ENCODE results near the gene RIMS1. TPM values are rescaled to one million over a fixed set of nuclear protein-coding genes. Genes with fewer than 3 reads are reported as not detected.
"Not testable (repeated sequence)": the region's sequence is repeated elsewhere in the genome, so short reads cannot be mapped to it uniquely, and the experiment has no call there.

Gene RIMS1
- total RNA-seq, 1 donor from 2014 or later, result 6.3 TPM

- Mint-ChIP-seq H3K9me3 (no peaks in the 10 kb centered on the region), H3K27me3 (ENCODE audit: low read depth) (no peaks in the 10 kb centered on the region), H3K4me3 (no peak overlapping the region), H3K4me1 (peaks cover 6% of the 10 kb centered on the region), H3K36me3 (no peaks in the 10 kb centered on the region), H3K27ac (no peak overlapping the region)
- DNase-seq (ENCODE audit: low spot score in 2 of 2, unreplicated experiment in 2 of 2), result no peak
- TF ChIP-seq CTCF (IDR thresholded peaks at IDR 0.05; ENCODE audit: unreplicated experiment), result no peak
These were observed 96.0 kb downstream of the RIMS1 start for GRCh38 chr6:71982389-71982788.

- Mint-ChIP-seq H3K4me3 (no peak overlapping the region), H3K27ac (no peak overlapping the region)
These were observed 96.8 kb downstream of the RIMS1 start for GRCh38 chr6:71983131-71983530.

GRCh38 chr6:71994705-71995271 lies 108.4 kb downstream of the RIMS1 start:
- H3K27ac Mint-ChIP-seq, result no peak overlapping the region
- H3K9me3 Mint-ChIP-seq, result no peaks in the 10 kb centered on the region
- no peak for DNase-seq (ENCODE audit: low spot score in 2 of 2, unreplicated experiment in 2 of 2)
- no peak overlapping the region for H3K4me3 Mint-ChIP-seq
- no peaks in the 10 kb centered on the region for H3K4me1 Mint-ChIP-seq
- no peaks in the 10 kb centered on the region for H3K36me3 Mint-ChIP-seq
- TF ChIP-seq CTCF (IDR thresholded peaks at IDR 0.05; ENCODE audit: unreplicated experiment), result no peak
- H3K27me3 Mint-ChIP-seq (ENCODE audit: low read depth), result peaks cover 6% of the 10 kb centered on the region

More at GRCh38 chr6:71983131-71983530, 96.8 kb downstream of the RIMS1 start:
- no peak for DNase-seq (ENCODE audit: low spot score in 2 of 2, unreplicated experiment in 2 of 2)
- Mint-ChIP-seq H3K27me3 (ENCODE audit: low read depth) (no peaks in the 10 kb centered on the region), H3K9me3 (no peaks in the 10 kb centered on the region), H3K4me1 (peaks cover 5% of the 10 kb centered on the region), H3K36me3 (no peaks in the 10 kb centered on the region)
- no peak for TF ChIP-seq CTCF (IDR thresholded peaks at IDR 0.05; ENCODE audit: unreplicated experiment)

- TF ChIP-seq CTCF (IDR thresholded peaks at IDR 0.05; ENCODE audit: unreplicated experiment), result no peak
- Mint-ChIP-seq H3K36me3 (no peaks in the 10 kb centered on the region), H3K4me3 (no peak overlapping the region), H3K4me1 (no peaks in the 10 kb centered on the region), H3K9me3 (no peaks in the 10 kb centered on the region), H3K27ac (no peak overlapping the region), H3K27me3 (ENCODE audit: low read depth) (peaks cover 13% of the 10 kb centered on the region)
- no peak for DNase-seq (ENCODE audit: low spot score in 2 of 2, unreplicated experiment in 2 of 2)
These were observed 111.0 kb downstream of the RIMS1 start for GRCh38 chr6:71997341-71997740.

GRCh38 chr6:72002415-72002814 lies 116.1 kb downstream of the RIMS1 start:
- Mint-ChIP-seq H3K4me1 (no peaks in the 10 kb centered on the region), H3K27ac (no peak overlapping the region), H3K9me3 (peaks cover 11% of the 10 kb centered on the region), H3K36me3 (no peaks in the 10 kb centered on the region), H3K27me3 (ENCODE audit: low read depth) (peaks cover 16% of the 10 kb centered on the region), H3K4me3 (no peak overlapping the region)
- no peak for TF ChIP-seq CTCF (IDR thresholded peaks at IDR 0.05; ENCODE audit: unreplicated experiment)
- no peak for DNase-seq (ENCODE audit: low spot score in 2 of 2, unreplicated experiment in 2 of 2)

- not testable (repeated sequence) for H3K27ac Mint-ChIP-seq; H3K4me1 Mint-ChIP-seq; H3K4me3 Mint-ChIP-seq; H3K27me3 Mint-ChIP-seq (ENCODE audit: low read depth); DNase-seq (ENCODE audit: low spot score in 2 of 2, unreplicated experiment in 2 of 2); H3K36me3 Mint-ChIP-seq
- H3K9me3 Mint-ChIP-seq, result peaks cover 20% of the 10 kb centered on the region
These were observed 120.2 kb downstream of the RIMS1 start for GRCh38 chr6:72006591-72006990.

Measured in mesothelial cell of epicardium (in vitro differentiated cells).